GM12878 (cell line): ENCODE results near the gene GNPTG. TPM values are rescaled to one million over a fixed set of nuclear protein-coding genes. Genes with fewer than 3 reads are reported as not detected.

Experiments used
- ATAC-seq: fragments of 200-7000 bp; cut with Tn5 transposase; 3 replicates; pipeline ENCODE4 v1.9.1; 2020; ENCODE audit warnings: mild to moderate bottlenecking, moderate library complexity
- BruUV-seq: library from RNA; stranded (reverse); fragments of 400-500 nt; replicated peaks from 2 replicates; lab custom pipeline; 2021; lab: Mats Ljungman, UMichigan
- CTCF ChIA-PET: fragments of 300-600 bp; sonication (Branson Sonifier 250); formaldehyde crosslinking; extraction: SDS; loops from one replicate; lab custom pipeline; 2021; ENCODE audit warnings: inconsistent platforms; lab: Yijun Ruan, JAX
- POLR2A ChIA-PET: fragments of 350-600 bp; formaldehyde crosslinking; extraction: SDS; loops from one replicate; lab custom pipeline; 2021; ENCODE audit warnings: inconsistent platforms; lab: Charles Lee
- RAD21 ChIA-PET: fragments of 300-600 bp; sonication (Branson Sonifier 250); formaldehyde crosslinking; loops from one replicate; lab custom pipeline; 2023; ENCODE audit warnings: antibody characterized with exemption; ENCODE audit not compliant: unreplicated experiment; lab: Charles Lee
- SMC1A ChIA-PET: fragments of 300-600 bp; sonication (Branson Sonifier 250); formaldehyde crosslinking; loops from one replicate; lab custom pipeline; 2023; ENCODE audit not compliant: unreplicated experiment, uncharacterized antibody; lab: Charles Lee
- DNase-seq: peaks from one replicate; pipeline ENCODE4 v3.0.0-alpha.2; 2011; ENCODE audit warnings: low read depth, low spot score
- FAIRE-seq: peaks from 3 replicates; lab custom pipeline; 2011; peaks lifted over from hg19 to GRCh38; lab: Jason Lieb, UNC
- H2AFZ ChIP-seq: 2 replicates; pipeline ENCODE4 v1.6.0; 2011; ENCODE audit warnings: low read depth, low read length, control low read depth; ENCODE audit not compliant: control insufficient read depth
- H3K27ac ChIP-seq: 2 replicates; pipeline ENCODE4 v1.5.1; 2011; ENCODE audit warnings: control low read depth; ENCODE audit not compliant: control insufficient read depth, insufficient read depth
- H3K27me3 ChIP-seq, 2 experiments: replicated peaks in 1 of 2; 2 replicates each; pipeline versions ENCODE4 v1.6.0 to v1.6.1; 2011; ENCODE audit warnings: low read length in 1 of 2; ENCODE audit not compliant: control insufficient read depth in 2 of 2, insufficient read depth in 2 of 2
- H3K36me3 ChIP-seq, 2 experiments: 2 replicates each; pipeline ENCODE4 v1.5.1; 2011; ENCODE audit warnings: low read length in 1 of 2; ENCODE audit not compliant: control insufficient read depth in 2 of 2, insufficient read depth in 2 of 2
- H3K4me1 ChIP-seq: 2 replicates; pipeline ENCODE4 v1.6.1; 2011; ENCODE audit warnings: mild to moderate bottlenecking, low read length, moderate library complexity, mixed read lengths; ENCODE audit not compliant: control insufficient read depth, insufficient read depth
- H3K4me2 ChIP-seq: 2 replicates; pipeline ENCODE4 v1.6.0; 2011; ENCODE audit warnings: control low read depth; ENCODE audit not compliant: control insufficient read depth, insufficient read depth
- H3K4me3 ChIP-seq: fragments of 200-600 bp; sonication (generic); 2 replicates; pipeline ENCODE4 v1.5.1; 2016
- H3K79me2 ChIP-seq: 2 replicates; pipeline ENCODE4 v1.6.0; 2011; ENCODE audit warnings: low read length; ENCODE audit not compliant: control insufficient read depth, insufficient read depth
- H3K9ac ChIP-seq: 2 replicates; pipeline ENCODE4 v1.8.0; 2011; ENCODE audit warnings: low read length, control low read depth, mixed read lengths; ENCODE audit not compliant: control insufficient read depth, insufficient read depth
- H3K9me3 ChIP-seq: replicated peaks from 3 replicates; pipeline ENCODE4 v1.5.1; 2011; ENCODE audit warnings: mild to moderate bottlenecking, low read length; ENCODE audit not compliant: control insufficient read depth, insufficient read depth
- H4K20me1 ChIP-seq: 2 replicates; pipeline ENCODE4 v1.6.0; 2011; ENCODE audit not compliant: control insufficient read depth, insufficient read depth
- CHD4 ChIP-seq: fragments of 200-600 bp; sonication (generic); IDR thresholded peaks from 2 replicates; pipeline ENCODE4 v1.6.1; 2016; ENCODE audit warnings: mild to moderate bottlenecking
- CTCF ChIP-seq, 3 experiments: IDR thresholded peaks in 2 of 3; conservative IDR thresholded peaks in 1 of 3; 2 replicates each; pipeline ENCODE4 v1.5.1; 2011; ENCODE audit warnings: low read depth in 3 of 3, low read length in 3 of 3, mild to moderate bottlenecking in 3 of 3, control low read depth in 2 of 3, moderate library complexity in 2 of 3, inconsistent platforms in 1 of 3, mixed read lengths in 1 of 3; ENCODE audit not compliant: control insufficient read depth in 2 of 3, insufficient read depth in 1 of 3; ENCODE audit errors: extremely low read depth in 1 of 3
- ESRRA ChIP-seq: IDR thresholded peaks from 2 replicates; pipeline ENCODE4 v1.6.1; 2012; ENCODE audit warnings: mild to moderate bottlenecking, low read length, improper control_type of control experiment
- FOXM1 ChIP-seq: IDR thresholded peaks from 2 replicates; pipeline ENCODE4 v1.6.1; 2012; ENCODE audit warnings: low read depth, mild to moderate bottlenecking, inconsistent platforms, low read length, moderate library complexity
- MAX ChIP-seq: IDR thresholded peaks from 2 replicates; pipeline ENCODE4 v1.6.1; 2012; ENCODE audit warnings: low read depth, low read length, improper control_type of control experiment
- NFIC ChIP-seq: IDR thresholded peaks from 2 replicates; pipeline ENCODE4 v1.6.1; 2012; ENCODE audit warnings: low read depth, mild to moderate bottlenecking, inconsistent platforms, low read length, moderate library complexity
- PAX5 ChIP-seq: IDR thresholded peaks from 2 replicates; pipeline ENCODE4 v1.6.1; 2011; ENCODE audit warnings: low read depth, low read length, borderline replicate concordance
- RB1 ChIP-seq: fragments of 450-650 bp; formaldehyde crosslinking; IDR thresholded peaks from 2 replicates; pipeline ENCODE4 v1.6.1; 2017; ENCODE audit warnings: mild to moderate bottlenecking, borderline replicate concordance
- SP1 ChIP-seq: IDR thresholded peaks from one replicate; pipeline ENCODE4 v1.6.1; 2011; ENCODE audit warnings: low read depth, low read length
- TCF12 ChIP-seq: IDR thresholded peaks from 2 replicates; pipeline ENCODE4 v1.6.1; 2011; ENCODE audit warnings: low read depth, mild to moderate bottlenecking, low read length
- ZBTB11 ChIP-seq: fragments of 450-650 bp; formaldehyde crosslinking; IDR thresholded peaks from 2 replicates; pipeline ENCODE4 v1.5.0; 2022; ENCODE audit warnings: mild to moderate bottlenecking, missing genetic modification characterization
- whole genome bisulfite sequencing: methylation state at CpG from one replicate; pipeline ENCODE4 v1.1.6; 2016; ENCODE audit warnings: low lambda C conversion rate; ENCODE audit not compliant: insufficient replicate concordance, insufficient coverage; ENCODE audit errors: missing lambda C conversion rate; 5-methylcytosine and 5-hydroxymethylcytosine counted together
- in situ Hi-C: fragments of 300-500 bp; cut with MboI; formaldehyde crosslinking; loops from 9 replicates; pipeline ENCODE4 v1.14.3; 2018; ENCODE audit warnings: mixed read lengths
- intact Hi-C: fragments of 100-400 bp; cut with micrococcal nuclease; formaldehyde crosslinking; loops from one replicate; pipeline ENCODE4 v1.14.2; 2022; ENCODE audit not compliant: unreplicated experiment
- polyA plus RNA-seq, 11 experiments: library from polyadenylated mRNA; depleted of rRNA in 4 of 11; unstranded in 6 of 11; stranded (reverse) in 5 of 11; fragments of >200 nt; fragmentation: Nextera tagmentation in 4 of 11; fragmentation: Illumina TruSeq in 1 of 11; extraction: Ambion mirVana in 4 of 11; extraction: Trizol in 1 of 11; gene quantifications; 1 replicate in 1 of 11; 2 replicates in 10 of 11; pipeline versions ENCODE4 v1.2.1 to v1.2.3, GENCODE V29; 2011 to 2016; ENCODE audit warnings: inconsistent platforms in 2 of 11, missing spikeins in 2 of 11, low read depth in 1 of 11
- total RNA-seq, 4 experiments: library from RNA; depleted of rRNA in 3 of 4; stranded (reverse); fragments of >200 nt in 3 of 4; fragmentation: Illumina TruSeq in 1 of 4; extraction: Trizol in 1 of 4; gene quantifications; 2 replicates each; pipeline versions ENCODE4 v1.2.1 to v1.2.3, GENCODE V29; 2013 to 2021
- TF ChIP-seq, protein P1 (sequence below): fragments of 450-650 bp; IDR thresholded peaks from 2 replicates; pipeline ENCODE4 v1.6.1; 2017; ENCODE audit warnings: low read depth, mild to moderate bottlenecking, moderate library complexity
- TF ChIP-seq, protein P2 (sequence below): fragments of 450-650 bp; IDR thresholded peaks from 2 replicates; pipeline ENCODE4 v1.6.1; 2017; ENCODE audit warnings: mild to moderate bottlenecking, moderate library complexity

Gene GNPTG
- total and polyA plus RNA-seq, 10 of the 15 experiments (the other 5 are each of a cell fraction or from before 2014, with no cell fraction given), result 0.80 to 32.6 (median 20.9) TPM

DNA sequence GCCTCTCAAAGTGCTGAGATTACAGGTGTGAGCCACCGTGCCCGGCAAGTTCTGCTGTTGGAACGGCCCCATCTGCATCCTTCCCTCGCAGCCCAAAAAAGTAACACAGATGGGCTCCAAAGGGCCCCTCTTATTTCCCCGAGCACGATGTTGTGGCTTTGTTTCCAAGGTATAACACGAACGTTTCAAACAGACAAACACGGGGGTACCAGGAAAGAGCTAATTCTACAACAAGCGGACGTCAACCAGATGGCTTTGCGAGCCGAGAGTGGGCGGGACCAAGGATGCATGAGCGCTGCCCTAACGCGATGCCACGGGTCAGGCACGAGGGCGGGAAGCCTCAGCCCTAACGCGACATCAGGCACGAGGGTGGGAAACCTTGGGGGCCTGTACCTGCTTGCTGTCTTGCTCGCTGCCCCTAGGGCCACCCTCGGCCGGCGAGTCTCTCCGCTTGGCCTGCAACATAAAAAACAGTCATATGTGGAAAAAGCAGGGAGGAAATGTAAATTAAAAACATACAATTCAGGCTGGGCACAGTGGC, 38.6 kb downstream of the GNPTG start:
- Histone ChIP-seq H3K27me3 (no peaks in the 10 kb centered on the region), H3K27ac (no peak overlapping the region), H3K36me3 (no peaks in the 10 kb centered on the region), H3K79me2 (no peaks in the 10 kb centered on the region), H4K20me1 (no peaks in the 10 kb centered on the region; the same call in 1 of the 2 replicates), H3K9ac (no peak overlapping the region), H3K9me3 (no peaks in the 10 kb centered on the region), H3K4me2 (no peak overlapping the region), H3K4me1 (no peaks in the 10 kb centered on the region), H2AFZ (no peak overlapping the region), H3K4me3 (no peak overlapping the region)
- SMC1A ChIA-PET, result no interaction called here
- no peak for FAIRE-seq
- no peak for ATAC-seq
- POLR2A ChIA-PET, result no interaction called here
- intact Hi-C loops (no loop called here), in situ Hi-C loops (no loop called here)
- RAD21 ChIA-PET, result no interaction called here
- BruUV-seq, result no TSS peak
- CTCF ChIA-PET, result no interaction called here
- DNase-seq, result no peak
- WGBS, result 95% methylated on average over 27 of the region's 28 CpGs
- TF ChIP-seq MAX (no peak), ZBTB11 (no peak), FOXM1 (no peak), CHD4 (no peak), CTCF (IDR thresholded peaks at IDR 0.05 in 2 of 3, conservative IDR thresholded peaks at IDR 0.05 in 1 of 3; ENCODE audit: control insufficient read depth in 2 of 3, extremely low read depth in 1 of 3, insufficient read depth in 1 of 3, low read depth in 3 of 3, low read length in 3 of 3) (no peak), TCF12 (no peak), PAX5 (no peak), ESRRA (no peak), NFIC (no peak), SP1 (no peak), RB1 (no peak)
- TF ChIP-seq, protein P1, sequence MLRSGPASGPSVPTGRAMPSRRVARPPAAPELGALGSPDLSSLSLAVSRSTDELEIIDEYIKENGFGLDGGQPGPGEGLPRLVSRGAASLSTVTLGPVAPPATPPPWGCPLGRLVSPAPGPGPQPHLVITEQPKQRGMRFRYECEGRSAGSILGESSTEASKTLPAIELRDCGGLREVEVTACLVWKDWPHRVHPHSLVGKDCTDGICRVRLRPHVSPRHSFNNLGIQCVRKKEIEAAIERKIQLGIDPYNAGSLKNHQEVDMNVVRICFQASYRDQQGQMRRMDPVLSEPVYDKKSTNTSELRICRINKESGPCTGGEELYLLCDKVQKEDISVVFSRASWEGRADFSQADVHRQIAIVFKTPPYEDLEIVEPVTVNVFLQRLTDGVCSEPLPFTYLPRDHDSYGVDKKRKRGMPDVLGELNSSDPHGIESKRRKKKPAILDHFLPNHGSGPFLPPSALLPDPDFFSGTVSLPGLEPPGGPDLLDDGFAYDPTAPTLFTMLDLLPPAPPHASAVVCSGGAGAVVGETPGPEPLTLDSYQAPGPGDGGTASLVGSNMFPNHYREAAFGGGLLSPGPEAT, result no peak
- TF ChIP-seq, protein P2, sequence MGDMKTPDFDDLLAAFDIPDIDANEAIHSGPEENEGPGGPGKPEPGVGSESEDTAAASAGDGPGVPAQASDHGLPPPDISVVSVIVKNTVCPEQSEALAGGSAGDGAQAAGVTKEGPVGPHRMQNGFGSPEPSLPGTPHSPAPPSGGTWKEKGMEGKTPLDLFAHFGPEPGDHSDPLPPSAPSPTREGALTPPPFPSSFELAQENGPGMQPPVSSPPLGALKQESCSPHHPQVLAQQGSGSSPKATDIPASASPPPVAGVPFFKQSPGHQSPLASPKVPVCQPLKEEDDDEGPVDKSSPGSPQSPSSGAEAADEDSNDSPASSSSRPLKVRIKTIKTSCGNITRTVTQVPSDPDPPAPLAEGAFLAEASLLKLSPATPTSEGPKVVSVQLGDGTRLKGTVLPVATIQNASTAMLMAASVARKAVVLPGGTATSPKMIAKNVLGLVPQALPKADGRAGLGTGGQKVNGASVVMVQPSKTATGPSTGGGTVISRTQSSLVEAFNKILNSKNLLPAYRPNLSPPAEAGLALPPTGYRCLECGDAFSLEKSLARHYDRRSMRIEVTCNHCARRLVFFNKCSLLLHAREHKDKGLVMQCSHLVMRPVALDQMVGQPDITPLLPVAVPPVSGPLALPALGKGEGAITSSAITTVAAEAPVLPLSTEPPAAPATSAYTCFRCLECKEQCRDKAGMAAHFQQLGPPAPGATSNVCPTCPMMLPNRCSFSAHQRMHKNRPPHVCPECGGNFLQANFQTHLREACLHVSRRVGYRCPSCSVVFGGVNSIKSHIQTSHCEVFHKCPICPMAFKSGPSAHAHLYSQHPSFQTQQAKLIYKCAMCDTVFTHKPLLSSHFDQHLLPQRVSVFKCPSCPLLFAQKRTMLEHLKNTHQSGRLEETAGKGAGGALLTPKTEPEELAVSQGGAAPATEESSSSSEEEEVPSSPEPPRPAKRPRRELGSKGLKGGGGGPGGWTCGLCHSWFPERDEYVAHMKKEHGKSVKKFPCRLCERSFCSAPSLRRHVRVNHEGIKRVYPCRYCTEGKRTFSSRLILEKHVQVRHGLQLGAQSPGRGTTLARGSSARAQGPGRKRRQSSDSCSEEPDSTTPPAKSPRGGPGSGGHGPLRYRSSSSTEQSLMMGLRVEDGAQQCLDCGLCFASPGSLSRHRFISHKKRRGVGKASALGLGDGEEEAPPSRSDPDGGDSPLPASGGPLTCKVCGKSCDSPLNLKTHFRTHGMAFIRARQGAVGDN, result no peak
